Activated B cell treated with CpG ODN at 0.5 μM for 24 hours (primary cell): ENCODE data around the gene E2F8. TPM values are rescaled to one million over a fixed set of nuclear protein-coding genes. Genes with fewer than 3 reads are reported as not detected.

Source experiments
- total RNA-seq: library from RNA; stranded (reverse); gene quantifications from 2 replicates; pipeline ENCODE4 v1.2.3, GENCODE V29; 2022

E2F8 gene
- total RNA-seq, 1 donor from 2014 or later, result 0.82 TPM

Other genes with a start within 250 kb of the E2F8 start
- not detected in 2 replicates for gene MRGPRX2, start 180.2 kb downstream of the E2F8 start, total RNA-seq
- 17.1 and 25.2 TPM in 2 replicates for gene ZDHHC13, start 123.8 kb downstream of the E2F8 start, total RNA-seq
- gene CSRP3, start 39.0 kb downstream of the E2F8 start, total RNA-seq, result not detected in 2 replicates